ENCODE data around the gene DDI1.
A peak's percentile ranks its signal among the peaks of the same experiment; 100 is the strongest.

Gene DDI1

GRCh38 chr11:104060820-104061219 is 24.4 kb downstream of the DDI1 start:
- no peak for FAIRE-seq
- no peak for DNase-seq (ENCODE audit: insufficient read length, low spot score)
- TF ChIP-seq CTCF (IDR thresholded peaks at IDR 0.05; ENCODE audit: insufficient read depth, missing control alignments), result no peak

- no peak for TF ChIP-seq CTCF (IDR thresholded peaks at IDR 0.05; ENCODE audit: insufficient read depth, missing control alignments)
- no peak for DNase-seq (ENCODE audit: insufficient read length, low spot score)
- no peak for FAIRE-seq
Observed at GRCh38 chr11:104061853-104062521, 25.5 kb downstream of the DDI1 start.

- FAIRE-seq (no peak), DNase-seq (ENCODE audit: insufficient read length, low spot score) (no peak)
- no peak for TF ChIP-seq CTCF (IDR thresholded peaks at IDR 0.05; ENCODE audit: insufficient read depth, missing control alignments)
Observed at GRCh38 chr11:104064034-104064630, 27.7 kb downstream of the DDI1 start.

GRCh38 chr11:104067534-104067933 is 31.1 kb downstream of the DDI1 start:
- TF ChIP-seq CTCF (IDR thresholded peaks at IDR 0.05; ENCODE audit: insufficient read depth, missing control alignments), result no peak
- DNase-seq (ENCODE audit: insufficient read length, low spot score) (no peak), FAIRE-seq (no peak)

- no peak for TF ChIP-seq CTCF (IDR thresholded peaks at IDR 0.05; ENCODE audit: insufficient read depth, missing control alignments)
- DNase-seq (ENCODE audit: insufficient read length, low spot score), result peak; percentile 24
- FAIRE-seq, result peak; percentile 48
Observed at GRCh38 chr11:104073950-104074705, 37.7 kb downstream of the DDI1 start.

- FAIRE-seq, result no peak
- DNase-seq (ENCODE audit: insufficient read length, low spot score), result no peak
- TF ChIP-seq CTCF (IDR thresholded peaks at IDR 0.05; ENCODE audit: insufficient read depth, missing control alignments), result no peak
Observed at GRCh38 chr11:104075091-104075490, 38.7 kb downstream of the DDI1 start.

- no peak for FAIRE-seq
- TF ChIP-seq CTCF (IDR thresholded peaks at IDR 0.05; ENCODE audit: insufficient read depth, missing control alignments), result no peak
- no peak for DNase-seq (ENCODE audit: insufficient read length, low spot score)
Observed at GRCh38 chr11:104075706-104076105, 39.3 kb downstream of the DDI1 start.
